HS-5 (cell line): ENCODE measurements around the gene PTPRT.

Experiments used
- DNase-seq: peaks from one replicate; pipeline ENCODE4 v3.0.0-alpha.2; 2012; ENCODE audit warnings: low read depth

Gene PTPRT

DNA sequence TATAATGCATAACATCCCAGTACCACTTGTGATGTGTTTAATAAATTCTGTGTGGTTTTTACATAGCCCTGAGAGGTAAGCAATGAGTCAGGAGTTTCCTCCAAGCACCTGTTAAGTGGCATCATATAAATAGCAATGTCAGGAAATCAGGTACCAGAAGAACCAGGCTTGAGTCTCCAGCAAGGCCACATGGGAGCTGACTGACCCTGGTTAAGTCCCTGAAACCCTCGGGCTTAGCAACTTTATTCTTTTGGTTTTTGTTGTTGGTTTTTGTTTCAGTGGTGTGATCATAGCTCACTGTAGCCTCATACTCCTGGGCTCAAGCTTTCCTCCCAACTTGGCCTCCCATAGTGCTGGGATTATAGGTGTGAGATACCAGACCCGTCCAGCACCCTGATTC, 70.0 kb downstream of the PTPRT start:
- no peak for DNase-seq

DNA sequence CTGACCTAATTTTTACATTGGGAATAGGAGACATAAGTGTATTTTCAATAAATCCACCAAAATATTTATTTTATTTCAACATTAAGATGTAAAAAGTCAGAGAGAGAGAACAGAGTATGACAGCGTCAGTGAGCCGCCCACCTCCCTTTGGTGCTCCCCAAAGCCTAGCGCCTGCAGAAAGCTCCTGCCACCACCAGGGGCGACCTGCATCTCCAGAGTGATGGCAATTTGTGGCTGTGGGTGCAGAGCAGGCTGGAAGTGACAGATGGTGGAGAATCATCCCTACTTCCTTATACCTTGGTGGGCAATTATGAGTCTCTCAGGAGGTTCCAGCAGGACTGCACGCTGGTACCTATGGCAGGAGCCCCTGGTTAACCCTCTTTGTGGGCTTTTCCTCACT, 87.3 kb downstream of the PTPRT start:
- no peak for DNase-seq

DNA sequence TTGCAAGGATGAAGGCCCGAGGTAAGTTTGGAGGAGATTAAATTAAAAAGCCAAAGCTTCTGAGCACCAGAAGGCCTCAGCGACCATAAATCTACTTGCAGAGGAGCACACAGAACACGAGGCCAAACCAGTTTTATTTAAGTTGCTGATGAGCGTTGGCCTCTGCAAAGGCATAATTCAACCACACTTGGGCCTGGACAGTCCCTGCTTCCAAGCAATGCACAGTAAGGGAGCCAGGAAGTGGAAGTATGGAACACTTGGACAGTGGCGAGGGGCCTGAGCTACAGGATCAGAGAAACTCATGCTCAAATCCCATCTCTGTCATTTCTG, 92.8 kb downstream of the PTPRT start:
- no peak for DNase-seq

DNA sequence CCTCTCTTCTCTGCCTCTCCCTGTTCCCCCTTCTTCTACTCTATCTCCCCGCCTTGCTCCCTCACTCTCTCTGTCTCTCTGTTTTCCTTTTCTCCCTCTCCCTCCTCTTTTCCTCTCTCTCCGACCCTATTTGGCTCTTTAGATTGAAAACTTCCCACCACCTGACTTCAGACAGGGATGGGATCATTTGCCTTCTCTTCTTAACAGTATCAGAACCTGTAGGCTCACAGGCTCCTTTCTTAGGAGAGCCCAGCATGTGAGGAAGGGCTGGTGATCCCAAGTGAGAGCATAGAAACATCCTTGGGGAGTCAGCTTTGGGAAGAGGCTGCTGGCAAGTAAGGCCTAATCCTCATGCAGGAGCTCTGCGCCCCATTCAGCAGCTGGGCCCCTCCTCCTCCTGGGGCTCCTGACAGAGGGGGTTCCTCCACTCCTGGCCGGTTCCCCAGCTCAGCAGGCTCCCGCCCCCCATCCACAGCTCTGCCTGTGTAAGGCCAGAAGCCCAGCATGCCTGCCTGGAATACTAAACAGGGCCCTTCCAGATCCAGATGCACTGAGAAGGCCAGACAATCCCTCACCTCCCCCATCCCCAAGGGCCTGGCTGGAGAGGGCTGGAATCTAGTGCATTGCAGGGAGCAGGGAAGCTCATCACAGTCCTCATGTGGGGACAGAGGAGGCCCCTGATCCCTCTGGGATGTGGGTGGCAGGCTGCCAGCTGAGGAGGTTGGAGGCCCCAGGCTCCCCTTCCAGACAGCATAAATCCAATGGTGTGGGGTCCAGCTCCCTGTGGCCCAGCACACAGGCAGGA, 93.4 kb downstream of the PTPRT start:
- no peak for DNase-seq

DNA sequence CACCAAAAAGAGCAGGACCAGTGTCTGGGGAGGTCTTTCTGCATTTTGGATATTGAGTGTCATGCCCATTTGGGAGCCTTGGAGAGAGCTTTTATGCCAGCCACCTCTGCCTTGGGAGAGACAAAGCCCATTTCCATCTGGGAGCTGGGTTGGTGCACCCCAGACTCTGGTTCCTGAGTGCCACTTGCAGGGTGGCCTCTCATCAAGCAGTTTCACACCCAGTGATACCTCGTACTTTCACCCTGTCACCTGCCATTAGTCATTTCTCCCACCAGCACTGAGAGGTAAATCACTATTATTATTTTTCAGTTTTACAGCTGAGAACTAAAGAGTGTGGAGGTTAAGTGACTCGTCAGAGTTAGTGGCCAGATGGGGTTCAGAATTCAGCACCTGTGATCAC, 94.7 kb downstream of the PTPRT start:
- no peak for DNase-seq

DNA sequence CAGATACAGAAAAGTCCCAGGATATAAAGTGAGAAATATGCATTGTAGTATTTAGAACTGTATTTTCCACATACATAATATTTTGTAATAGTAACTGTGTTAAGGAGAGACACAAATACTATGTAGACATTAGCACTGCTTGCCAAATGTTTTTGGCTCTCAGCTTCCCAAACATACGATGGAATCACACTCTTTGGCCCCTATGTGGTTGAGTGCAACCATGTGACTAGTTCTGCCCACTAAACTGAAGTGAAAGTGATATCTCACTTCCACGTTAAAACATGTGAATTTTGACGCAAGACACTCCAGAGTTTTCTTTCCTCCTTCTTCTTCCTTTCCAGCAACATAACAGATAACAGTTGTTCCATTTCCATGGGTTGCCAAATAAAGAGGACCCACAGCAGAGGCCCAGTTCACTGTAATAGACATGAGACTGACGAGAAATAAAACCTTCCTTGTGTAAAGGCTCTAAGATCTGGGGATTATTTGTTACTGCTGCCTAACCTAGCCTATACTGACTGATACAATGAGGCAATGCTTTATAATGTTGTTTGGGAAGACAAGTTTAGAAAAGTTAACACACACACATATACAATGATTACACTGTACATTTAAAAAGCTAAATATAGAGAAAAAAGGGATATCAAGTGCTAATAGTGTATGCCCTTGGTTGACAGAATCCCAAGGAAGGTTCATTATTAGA, 97.2 kb downstream of the PTPRT start:
- no peak for DNase-seq

DNA sequence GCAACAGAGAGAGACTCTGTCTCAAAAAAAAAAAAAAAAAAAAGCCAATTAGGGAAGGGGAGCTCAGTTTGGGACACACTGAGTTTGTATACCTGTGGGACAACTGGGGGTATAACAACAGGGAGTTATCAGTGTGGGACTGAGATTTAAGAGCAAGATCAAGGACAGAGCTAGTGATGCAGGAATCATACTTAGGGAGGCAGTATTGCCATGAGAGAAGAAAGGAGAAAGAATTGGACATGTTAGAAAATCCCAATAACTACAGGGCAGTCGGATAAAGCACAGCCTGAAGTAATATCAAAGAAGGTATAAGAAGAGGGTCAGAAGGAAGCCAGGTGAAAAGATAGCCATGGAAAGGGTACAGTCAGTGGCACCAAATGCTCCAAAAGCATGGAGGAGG, 121.2 kb downstream of the PTPRT start:
- DNase-seq: no peak

DNA sequence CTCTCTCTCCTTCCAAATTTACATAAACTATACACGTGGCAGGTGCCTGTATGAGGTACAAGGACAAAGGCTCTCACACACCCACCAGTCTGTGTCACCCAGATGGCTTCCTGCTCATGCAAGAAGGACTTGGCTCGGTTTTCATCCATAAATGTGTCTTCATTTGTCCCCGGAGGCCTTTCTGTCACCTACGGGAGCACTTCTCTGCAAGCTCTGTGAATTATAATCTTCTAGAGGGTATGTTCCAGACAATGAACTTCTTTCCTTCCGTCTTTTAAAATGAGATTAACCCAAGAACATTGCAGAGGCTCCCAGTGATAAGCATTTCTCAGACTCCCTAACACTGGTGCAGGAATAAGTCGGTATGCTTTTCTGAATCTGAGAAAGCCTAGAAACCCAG, 123.6 kb downstream of the PTPRT start:
- no peak for DNase-seq

DNA sequence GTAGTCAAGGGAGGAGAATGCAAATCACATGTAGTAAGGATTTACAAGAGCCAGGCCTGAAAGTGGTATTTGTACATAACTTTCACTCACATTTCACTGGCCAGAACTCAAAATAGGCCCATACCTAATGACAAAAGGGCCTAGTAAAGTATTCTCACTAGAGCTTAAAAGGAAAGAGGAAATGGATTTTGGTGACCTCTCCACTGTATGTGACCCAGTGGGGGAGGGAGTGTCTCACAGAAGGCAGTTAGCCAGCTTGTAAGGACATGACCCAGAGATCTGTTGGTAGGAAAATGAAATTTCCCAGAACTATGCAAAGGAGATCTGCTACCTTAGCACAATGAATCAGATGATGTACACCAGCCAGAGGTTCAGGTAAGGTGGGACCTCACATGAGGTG, 124.4 kb downstream of the PTPRT start:
- no peak for DNase-seq

DNA sequence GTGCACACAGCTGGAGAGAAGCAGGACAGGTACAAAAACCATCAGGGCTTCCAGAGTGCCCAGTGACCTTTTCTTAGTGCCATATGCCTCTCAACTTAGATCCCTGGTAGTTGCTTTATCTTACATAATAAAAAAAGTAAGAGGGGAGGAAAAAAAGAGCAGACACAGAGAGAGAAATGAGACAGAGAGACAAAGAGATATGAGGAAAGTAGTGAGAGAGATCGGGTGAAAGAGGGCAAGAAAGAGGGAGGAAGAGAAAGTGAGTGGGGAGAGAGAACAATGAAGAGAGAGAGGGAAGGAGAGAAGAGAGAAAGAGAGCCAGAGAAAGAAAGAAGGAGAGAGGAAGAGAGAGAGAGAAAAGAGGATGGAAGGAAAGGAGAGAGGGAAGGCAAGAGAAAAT, 131.6 kb downstream of the PTPRT start:
- no peak for DNase-seq

DNA sequence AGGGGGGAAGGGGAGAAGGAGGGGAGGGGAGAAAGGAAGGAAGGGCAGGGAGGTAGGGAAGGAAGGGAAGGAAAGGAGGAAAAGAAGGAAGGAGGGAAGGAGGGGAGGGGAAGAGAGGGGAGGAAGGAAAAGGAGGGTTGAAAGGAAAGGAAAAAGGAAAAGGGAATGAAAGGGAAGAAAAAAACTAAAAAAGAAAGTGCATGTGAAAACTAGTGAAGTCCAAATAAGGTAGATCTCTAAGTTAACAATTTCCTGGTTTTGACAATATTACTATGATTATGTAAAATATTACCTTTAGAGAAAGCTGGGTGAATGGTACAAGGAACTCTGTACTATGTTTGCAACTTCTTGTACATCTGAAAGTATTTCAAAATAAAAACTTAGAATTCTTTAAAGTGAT, 132.4 kb downstream of the PTPRT start:
- no peak for DNase-seq

DNA sequence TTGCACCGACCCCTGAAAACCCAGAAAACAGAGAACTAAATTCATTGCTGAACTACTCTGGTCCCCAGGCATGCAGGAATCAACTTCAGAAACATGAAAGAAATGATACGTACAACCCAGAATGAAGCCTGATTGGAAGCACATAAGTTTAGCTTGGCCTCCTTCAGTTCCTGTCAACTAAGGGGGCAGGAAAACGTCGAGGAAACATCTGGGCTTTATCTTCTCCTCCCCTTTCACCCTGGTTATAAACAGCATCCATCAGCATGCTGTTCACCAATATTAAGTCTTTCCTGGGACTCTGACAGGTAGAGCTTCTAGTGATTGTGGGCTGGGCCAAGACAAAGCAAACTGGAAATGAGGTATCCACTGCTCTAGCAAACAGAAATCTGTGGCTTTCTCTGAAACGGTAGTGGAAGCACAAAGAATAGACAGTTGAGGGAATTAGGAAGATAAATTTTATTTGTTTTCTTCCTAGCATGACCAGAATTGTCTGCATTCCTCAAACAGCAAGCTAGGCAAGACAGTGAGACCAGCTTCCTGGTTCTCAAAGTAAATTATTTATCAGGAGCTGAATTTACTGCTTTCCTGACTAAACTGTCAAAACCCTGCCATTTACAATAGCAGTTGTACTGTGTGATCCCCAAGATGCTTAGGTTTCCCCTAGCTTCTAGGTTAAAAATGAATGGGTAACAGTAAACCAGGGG, 134.4 kb downstream of the PTPRT start:
- DNase-seq: no peak

DNA sequence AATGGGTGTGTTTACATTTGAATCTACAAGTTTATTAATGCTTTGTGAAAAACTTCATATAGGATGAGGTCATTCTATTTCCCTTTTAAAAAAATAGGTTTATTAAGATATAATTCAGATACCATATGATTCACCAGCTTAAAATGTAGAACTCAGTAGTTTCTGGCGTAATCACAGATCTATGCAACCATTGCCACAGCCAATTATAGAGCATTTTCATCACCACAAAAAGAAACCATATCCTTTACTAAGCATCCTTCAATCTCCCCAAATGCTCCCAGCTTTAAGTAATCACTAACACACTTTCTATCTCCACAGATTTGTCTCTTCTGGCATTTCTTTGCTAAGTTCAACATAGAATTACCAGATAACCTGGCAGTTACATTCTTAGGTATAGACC, 137.2 kb downstream of the PTPRT start:
- no peak for DNase-seq

DNA sequence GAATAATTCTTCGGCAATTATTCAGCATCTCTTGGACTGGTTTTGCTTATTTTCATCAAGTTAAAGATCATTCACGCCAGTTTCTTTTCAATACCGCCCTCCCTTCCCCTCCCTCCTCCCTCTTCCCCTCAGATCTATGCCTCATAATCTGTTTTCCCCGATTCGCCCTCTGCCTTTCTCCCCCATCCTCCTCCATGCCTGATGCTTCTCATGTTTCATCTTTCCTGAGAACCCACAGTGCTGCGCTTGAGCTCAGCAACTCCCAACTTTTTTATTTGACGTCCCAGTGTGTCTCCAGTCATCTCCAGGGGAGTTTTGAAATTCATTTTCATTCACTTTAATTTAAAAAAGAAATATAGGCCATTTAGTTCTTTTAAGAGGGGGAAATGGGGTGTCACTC, 142.7 kb downstream of the PTPRT start:
- no peak for DNase-seq

DNA sequence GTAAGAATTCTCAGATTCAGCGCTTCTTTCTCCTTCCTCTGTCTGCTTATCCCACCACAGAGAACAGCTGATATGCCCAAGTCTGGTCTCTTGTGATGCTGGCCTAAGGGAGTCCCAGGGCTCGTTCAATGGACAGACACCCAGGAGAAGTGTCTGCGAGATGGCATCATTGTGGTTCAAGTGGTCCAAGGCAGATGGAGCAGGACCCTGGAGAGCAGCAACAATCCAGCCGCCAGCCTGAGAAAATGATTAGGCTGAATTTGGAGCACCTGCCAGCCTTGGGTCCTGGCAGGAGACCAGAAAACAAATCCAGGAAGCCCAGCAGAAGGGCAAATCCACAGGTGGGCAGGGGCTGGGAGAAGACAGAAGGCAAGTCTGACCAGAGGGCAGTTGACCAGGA, 145.8 kb downstream of the PTPRT start:
- DNase-seq: no peak

DNA sequence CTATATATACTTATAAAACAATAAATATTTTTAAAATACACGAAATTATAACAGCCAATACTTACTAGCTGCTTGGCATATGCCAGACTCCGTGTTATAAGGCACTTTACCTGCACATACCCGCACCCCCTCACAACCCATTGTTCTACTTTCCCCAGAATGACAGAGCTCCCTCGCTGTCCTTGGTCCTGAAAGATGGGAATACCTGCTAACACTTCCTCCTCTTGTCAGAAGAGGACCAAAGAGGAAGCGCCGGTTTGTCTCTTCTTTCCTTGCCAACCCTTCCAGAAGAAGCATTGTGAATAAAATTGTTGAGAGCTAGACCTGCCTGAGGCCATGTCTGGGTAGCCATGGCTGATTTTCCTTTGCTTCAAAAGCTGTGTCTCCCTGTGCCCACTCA, 149.3 kb downstream of the PTPRT start:
- no peak for DNase-seq

DNA sequence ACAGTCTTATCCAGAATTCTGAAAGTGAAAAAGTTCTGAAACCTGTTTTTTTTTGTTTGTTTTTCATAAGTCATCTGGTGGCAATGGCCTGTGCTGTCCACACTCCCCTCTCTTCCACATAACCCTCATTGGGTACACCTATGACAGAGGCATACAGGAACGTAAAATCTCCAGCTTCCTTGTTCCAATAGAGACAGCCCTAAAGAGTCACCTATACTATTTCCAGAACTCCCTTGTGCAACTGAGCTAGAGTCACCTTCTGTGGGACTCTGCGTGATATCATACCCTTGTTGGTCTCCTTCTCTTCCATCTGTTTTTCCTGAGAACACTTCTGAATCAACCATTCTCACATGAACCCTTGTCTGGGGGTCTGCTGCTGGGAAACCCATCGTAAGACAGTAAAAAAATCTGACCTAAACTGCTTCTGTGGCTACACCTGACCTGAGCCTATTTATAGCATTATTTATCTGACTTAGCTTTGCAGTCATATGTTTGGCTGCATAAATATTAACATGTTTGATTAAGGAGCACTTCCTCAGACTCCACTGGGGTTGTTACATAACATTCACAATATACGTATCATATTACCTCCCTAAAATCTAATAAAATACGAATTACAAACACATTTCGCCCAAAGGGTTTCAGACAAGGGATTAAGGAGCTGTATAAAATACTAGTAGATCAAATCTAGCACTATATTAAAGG, 151.9 kb downstream of the PTPRT start:
- no peak for DNase-seq

DNA sequence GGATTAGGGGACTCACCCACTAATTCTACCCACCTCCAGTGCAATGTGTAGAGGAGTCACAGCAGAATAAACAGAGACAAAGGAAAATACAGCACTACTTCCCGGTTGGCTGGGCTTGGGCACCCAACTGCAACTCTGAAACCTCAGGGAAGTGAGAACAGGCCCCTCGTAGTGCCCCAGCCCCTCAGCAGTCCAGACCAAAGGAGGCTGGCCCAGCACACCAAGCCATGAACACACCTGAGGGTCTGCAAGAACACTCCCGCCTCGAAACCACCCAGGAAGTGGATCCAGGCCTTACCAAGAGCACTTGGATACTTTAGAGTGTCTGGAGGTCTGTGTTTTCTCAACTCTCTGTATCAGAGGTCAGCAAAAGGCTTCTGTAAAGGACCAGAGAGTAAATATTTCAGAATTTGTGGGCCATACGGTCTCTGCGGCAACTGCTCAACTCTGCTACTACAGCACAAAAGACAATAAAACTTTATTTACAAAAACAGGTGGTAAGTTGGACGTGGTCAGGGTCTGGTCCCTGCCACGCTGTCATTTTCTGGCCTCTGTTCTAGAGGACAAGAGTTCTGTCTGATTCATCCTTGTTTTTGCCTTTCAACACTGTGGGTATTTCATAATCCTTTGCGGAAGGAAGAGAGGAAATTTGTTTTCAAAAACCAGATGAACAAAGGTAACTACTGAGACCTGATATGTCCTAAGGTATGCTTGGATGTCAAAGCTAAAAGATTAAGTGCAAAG, 154.6 kb downstream of the PTPRT start:
- no peak for DNase-seq

DNA sequence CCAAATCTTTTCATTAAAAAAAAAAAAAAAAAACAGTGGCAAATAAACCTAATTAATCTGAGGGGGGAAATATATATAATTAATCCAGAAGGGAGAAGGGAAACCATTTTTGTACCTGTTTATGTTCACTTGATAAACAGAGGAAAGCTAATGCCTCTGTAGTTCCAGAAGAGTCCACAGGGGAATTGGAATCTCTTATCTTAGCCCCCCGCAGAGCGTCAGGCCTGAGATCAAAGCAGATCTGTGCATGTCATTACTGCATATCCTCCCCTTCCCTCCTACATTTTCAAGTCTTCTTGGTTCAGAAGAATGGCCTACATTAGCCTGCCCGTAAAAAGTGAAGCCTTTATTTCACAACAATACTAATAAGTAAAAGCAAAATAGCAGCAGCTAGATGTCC, 157.2 kb downstream of the PTPRT start:
- DNase-seq: no peak

DNA sequence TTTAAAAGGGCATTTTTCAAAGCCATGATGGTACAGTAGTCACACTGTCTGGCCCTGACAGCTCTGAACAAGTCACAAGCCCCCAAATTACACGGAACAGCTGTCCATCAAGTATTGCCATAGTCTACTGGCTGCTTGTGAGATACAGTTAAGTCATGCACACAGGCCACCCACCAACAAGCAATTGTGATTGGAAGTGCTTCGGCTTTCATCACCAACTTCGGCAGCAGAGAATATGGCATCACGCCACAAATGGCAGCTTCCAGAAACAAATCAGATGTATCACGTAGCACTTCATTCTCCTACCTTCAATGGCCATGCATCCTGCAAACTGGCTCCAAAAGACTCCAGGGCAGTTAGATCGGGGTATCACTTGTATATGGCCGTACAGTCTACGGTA, 160.5 kb downstream of the PTPRT start:
- no peak for DNase-seq

DNA sequence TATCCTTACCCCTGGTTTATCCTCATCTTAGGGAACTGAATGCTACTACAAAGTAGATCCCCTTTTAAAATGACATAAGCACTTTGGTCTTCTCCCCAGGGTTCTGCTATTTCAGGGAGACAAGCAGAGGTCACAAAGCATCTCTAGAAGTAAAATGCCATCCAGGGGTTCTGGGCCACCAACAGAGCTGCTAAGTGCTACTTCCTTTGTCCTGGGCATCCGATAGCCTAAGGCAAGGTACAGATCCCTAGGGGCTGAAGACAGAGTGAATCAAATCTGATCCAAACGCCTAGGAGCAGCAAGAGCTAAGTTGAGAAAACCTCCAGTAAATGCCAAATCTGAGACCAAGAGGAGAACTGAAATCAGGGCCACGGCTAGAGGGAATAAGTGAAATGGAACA, 161.2 kb downstream of the PTPRT start:
- no peak for DNase-seq

DNA sequence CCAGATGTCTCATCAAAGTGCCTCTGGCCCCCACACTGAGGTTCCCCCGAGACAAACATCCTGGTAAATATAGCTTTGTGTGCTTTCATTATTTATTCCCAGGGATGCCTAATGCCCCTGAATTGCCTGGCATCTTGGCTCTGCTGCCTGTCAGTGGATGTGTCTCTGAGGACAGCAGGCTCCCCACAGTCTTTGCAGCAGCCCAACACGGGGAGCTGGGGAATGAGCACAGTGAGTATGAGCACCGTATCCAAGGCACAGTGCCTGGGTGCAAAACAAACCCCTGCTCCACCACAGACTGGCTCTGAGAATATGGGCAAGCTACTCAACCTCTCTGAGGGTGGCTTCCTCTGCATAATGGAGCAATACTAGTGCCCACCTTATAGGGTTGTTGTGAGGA, 165.9 kb downstream of the PTPRT start:
- DNase-seq: no peak
